KMS-11 (cell line): Measurements from ENCODE around the gene OR5V1.
"Not testable (repeated sequence)": the region's sequence is repeated elsewhere in the genome, so short reads cannot be mapped to it uniquely, and the experiment has no call there.

Source experiments
- H2AFZ ChIP-seq: fragments of 200-600 bp; sonication (generic); 2 replicates; pipeline ENCODE4 v1.6.1; 2016; ENCODE audit warnings: antibody characterized with exemption, mixed run types, low read depth
- H3K27ac ChIP-seq: fragments of 200-600 bp; sonication (generic); 2 replicates; pipeline ENCODE4 v1.6.1; 2016; ENCODE audit warnings: mild to moderate bottlenecking, mixed run types
- H3K27me3 ChIP-seq: fragments of 200-600 bp; sonication (generic); 2 replicates; pipeline ENCODE4 v1.6.1; 2017; ENCODE audit warnings: mild to moderate bottlenecking, low read depth, mixed run types, moderate library complexity; ENCODE audit not compliant: insufficient read depth
- H3K36me3 ChIP-seq: fragments of 200-600 bp; sonication (generic); 2 replicates; pipeline ENCODE4 v1.6.1; 2017; ENCODE audit warnings: mild to moderate bottlenecking, mixed run types; ENCODE audit not compliant: insufficient read depth
- H3K4me1 ChIP-seq: fragments of 200-600 bp; sonication (generic); 2 replicates; pipeline ENCODE4 v1.6.1; 2016; ENCODE audit warnings: mild to moderate bottlenecking, low read depth, mixed run types; ENCODE audit not compliant: poor library complexity, severe bottlenecking
- H3K4me2 ChIP-seq: fragments of 200-600 bp; sonication (generic); 2 replicates; pipeline ENCODE4 v1.7.0; 2016; ENCODE audit warnings: mild to moderate bottlenecking, mixed run types
- H3K4me3 ChIP-seq: fragments of 200-600 bp; sonication (generic); IDR thresholded peaks from 2 replicates; pipeline ENCODE4 v1.6.1; 2017; ENCODE audit warnings: low read depth, low read length, mixed read lengths; ENCODE audit not compliant: insufficient read depth
- H3K79me2 ChIP-seq: fragments of 200-600 bp; sonication (generic); 2 replicates; pipeline ENCODE4 v1.6.1; 2016; ENCODE audit warnings: low read depth, mixed run types; ENCODE audit not compliant: insufficient read depth
- H3K9ac ChIP-seq: fragments of 200-600 bp; sonication (generic); 2 replicates; pipeline ENCODE4 v1.6.1; 2016; ENCODE audit warnings: mild to moderate bottlenecking, mixed run types
- H4K20me1 ChIP-seq: fragments of 200-600 bp; sonication (generic); 2 replicates; pipeline ENCODE4 v1.6.1; 2016; ENCODE audit warnings: mild to moderate bottlenecking, mixed run types; ENCODE audit not compliant: insufficient read depth
- TF ChIP-seq, protein P1 (sequence below): fragments of 200-600 bp; sonication (generic); conservative IDR thresholded peaks from 2 replicates; pipeline ENCODE4 v1.6.1; 2017; ENCODE audit warnings: low read depth, mild to moderate bottlenecking, antibody characterized with exemption, low read length, moderate library complexity, mixed read lengths

OR5V1 gene

DNA sequence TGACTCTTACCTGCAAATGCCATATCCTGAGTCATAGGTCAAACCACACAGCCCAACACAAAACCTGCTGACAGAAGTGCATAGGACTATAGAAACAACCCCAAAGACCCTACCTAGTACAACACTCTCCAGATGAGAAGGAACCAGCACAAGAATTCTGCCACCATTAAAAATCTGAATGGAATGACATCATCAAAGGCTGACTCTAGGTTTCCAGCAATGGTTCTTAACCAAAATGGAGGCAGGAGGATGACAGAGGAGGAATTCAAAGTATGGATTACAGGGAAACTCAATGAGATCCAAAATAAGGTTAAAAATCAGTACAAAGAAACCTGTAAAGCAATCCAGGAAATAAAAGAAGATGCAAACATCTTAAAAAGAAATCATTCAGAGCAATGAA, 36.0 kb downstream of the OR5V1 start:
- TF ChIP-seq, protein P1, sequence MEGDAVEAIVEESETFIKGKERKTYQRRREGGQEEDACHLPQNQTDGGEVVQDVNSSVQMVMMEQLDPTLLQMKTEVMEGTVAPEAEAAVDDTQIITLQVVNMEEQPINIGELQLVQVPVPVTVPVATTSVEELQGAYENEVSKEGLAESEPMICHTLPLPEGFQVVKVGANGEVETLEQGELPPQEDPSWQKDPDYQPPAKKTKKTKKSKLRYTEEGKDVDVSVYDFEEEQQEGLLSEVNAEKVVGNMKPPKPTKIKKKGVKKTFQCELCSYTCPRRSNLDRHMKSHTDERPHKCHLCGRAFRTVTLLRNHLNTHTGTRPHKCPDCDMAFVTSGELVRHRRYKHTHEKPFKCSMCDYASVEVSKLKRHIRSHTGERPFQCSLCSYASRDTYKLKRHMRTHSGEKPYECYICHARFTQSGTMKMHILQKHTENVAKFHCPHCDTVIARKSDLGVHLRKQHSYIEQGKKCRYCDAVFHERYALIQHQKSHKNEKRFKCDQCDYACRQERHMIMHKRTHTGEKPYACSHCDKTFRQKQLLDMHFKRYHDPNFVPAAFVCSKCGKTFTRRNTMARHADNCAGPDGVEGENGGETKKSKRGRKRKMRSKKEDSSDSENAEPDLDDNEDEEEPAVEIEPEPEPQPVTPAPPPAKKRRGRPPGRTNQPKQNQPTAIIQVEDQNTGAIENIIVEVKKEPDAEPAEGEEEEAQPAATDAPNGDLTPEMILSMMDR, result no peak
- no peaks in the 10 kb centered on the region for H3K4me1 ChIP-seq
- H3K36me3 ChIP-seq, result no peaks in the 10 kb centered on the region
- no peak overlapping the region for H3K4me3 ChIP-seq
- H3K27me3 ChIP-seq, result no peaks in the 10 kb centered on the region
- H3K4me2 ChIP-seq, result no peak overlapping the region
- H2AFZ ChIP-seq, result no peak overlapping the region
- no peak overlapping the region for H3K9ac ChIP-seq
- H3K27ac ChIP-seq, result no peak overlapping the region
- no peaks in the 10 kb centered on the region for H3K79me2 ChIP-seq
- no peaks in the 10 kb centered on the region for H4K20me1 ChIP-seq

DNA sequence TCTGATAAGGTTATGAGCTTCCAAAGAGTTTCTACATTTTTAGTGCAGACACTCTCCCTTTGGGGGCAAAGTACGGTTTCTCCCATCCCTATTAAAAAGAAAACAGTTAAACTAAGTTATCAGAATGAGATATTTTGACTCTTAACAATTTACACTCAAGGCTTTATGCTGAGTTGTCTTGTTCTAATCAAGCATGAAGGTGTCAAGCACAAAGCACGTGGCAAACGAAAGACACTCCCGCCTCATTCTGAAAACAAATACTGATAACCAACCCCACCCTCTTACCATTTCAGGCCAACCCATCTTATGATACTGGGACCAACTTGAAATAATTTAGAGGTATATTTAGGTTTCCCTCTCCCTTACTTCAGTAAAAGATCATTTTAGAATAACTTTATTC, 42.9 kb downstream of the OR5V1 start:
- TF ChIP-seq, protein P1, result no peak
- Histone ChIP-seq H2AFZ (no peak overlapping the region), H4K20me1 (no peaks in the 10 kb centered on the region), H3K79me2 (no peaks in the 10 kb centered on the region), H3K9ac (no peak overlapping the region), H3K4me2 (no peak overlapping the region), H3K4me1 (peaks cover 8% of the 10 kb centered on the region), H3K27ac (no peak overlapping the region), H3K27me3 (no peaks in the 10 kb centered on the region), H3K4me3 (no peak overlapping the region), H3K36me3 (no peaks in the 10 kb centered on the region; the same call in 1 of the 2 replicates)

DNA sequence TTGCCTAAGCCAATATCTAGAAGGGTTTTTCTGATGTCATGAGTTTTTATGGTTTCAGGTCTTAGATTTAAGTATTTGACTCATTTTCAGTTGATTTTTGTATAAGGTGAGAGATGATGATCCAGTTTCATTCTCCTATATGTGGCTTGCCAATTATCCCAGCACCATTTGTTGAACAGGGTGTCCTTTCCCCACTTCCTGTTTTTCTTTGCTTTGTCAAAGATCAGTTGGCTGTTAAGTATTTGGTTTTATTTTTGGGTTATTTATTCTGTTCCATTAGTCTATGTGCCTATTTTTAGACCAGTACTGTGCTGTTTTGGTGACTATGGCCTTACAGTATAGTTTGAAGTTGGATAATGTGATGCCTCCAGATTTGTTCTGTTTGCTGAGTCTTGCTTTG, 45.3 kb downstream of the OR5V1 start:
- not testable (repeated sequence) for H4K20me1 ChIP-seq, H3K27me3 ChIP-seq, H3K4me3 ChIP-seq, H3K36me3 ChIP-seq, H3K27ac ChIP-seq, H2AFZ ChIP-seq, H3K9ac ChIP-seq, H3K4me2 ChIP-seq, H3K79me2 ChIP-seq, H3K4me1 ChIP-seq

DNA sequence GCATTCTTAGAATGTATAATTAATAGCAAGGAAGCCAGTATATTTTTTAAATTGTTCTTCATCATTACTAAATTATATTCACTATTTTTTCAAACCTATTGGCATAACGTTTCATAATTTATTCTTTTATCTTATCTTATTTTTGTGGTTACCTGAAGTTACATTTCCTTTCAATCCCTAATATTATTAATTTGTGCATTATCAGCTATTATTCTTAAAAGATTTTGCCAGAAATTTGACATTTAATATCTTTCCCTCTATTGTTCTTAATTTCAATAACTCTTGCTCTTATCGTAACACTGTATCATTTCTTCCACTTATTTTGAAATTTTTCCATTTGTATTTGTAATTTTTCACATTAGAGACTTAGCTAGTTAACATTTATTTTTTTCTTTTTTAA, 48.7 kb downstream of the OR5V1 start:
- H3K4me1 ChIP-seq, result peaks cover 8% of the 10 kb centered on the region
- H3K9ac ChIP-seq, result no peak overlapping the region
- H3K4me3 ChIP-seq, result no peak overlapping the region
- no peak overlapping the region for H2AFZ ChIP-seq
- no peak overlapping the region for H3K4me2 ChIP-seq
- no peak overlapping the region for H3K27ac ChIP-seq
- TF ChIP-seq, protein P1, result no peak
- no peaks in the 10 kb centered on the region for H4K20me1 ChIP-seq
- no peaks in the 10 kb centered on the region for H3K27me3 ChIP-seq
- no peaks in the 10 kb centered on the region; the same call in 1 of the 2 replicates for H3K36me3 ChIP-seq
- H3K79me2 ChIP-seq, result no peaks in the 10 kb centered on the region
